HG02588 (cell line): ENCODE measurements around the gene SLC49A3.
A peak's percentile ranks its signal among the peaks of the same experiment; 100 is the strongest.

Experiments
- ATAC-seq: cut with Tn5 transposase; IDR thresholded peaks from one replicate; pipeline ENCODE4 v1.9.1; 2021; ENCODE audit warnings: mild to moderate bottlenecking, moderate library complexity; ENCODE audit not compliant: unreplicated experiment

Gene SLC49A3

GRCh38 chr4:667545-667925 lies 21.4 kb downstream of the SLC49A3 start:
- ATAC-seq, result no peak

GRCh38 chr4:666822-667544 lies 22.0 kb downstream of the SLC49A3 start:
- no peak for ATAC-seq

GRCh38 chr4:666436-666810 lies 22.5 kb downstream of the SLC49A3 start:
- no peak for ATAC-seq

GRCh38 chr4:665751-666435 lies 23.1 kb downstream of the SLC49A3 start:
- ATAC-seq, result no peak

- ATAC-seq, result no peak
These were observed 23.6 kb downstream of the SLC49A3 start for GRCh38 chr4:665381-665750.

GRCh38 chr4:664713-665231 lies 24.2 kb downstream of the SLC49A3 start:
- ATAC-seq, result no peak

- peak; percentile 53 for ATAC-seq
These were observed 25.2 kb downstream of the SLC49A3 start for GRCh38 chr4:663438-664428.

- no peak for ATAC-seq
These were observed 25.9 kb downstream of the SLC49A3 start for GRCh38 chr4:663046-663437.

GRCh38 chr4:661881-662761 lies 26.8 kb downstream of the SLC49A3 start:
- no peak for ATAC-seq

GRCh38 chr4:661231-661630 lies 27.7 kb downstream of the SLC49A3 start:
- ATAC-seq, result no peak

- no peak for ATAC-seq
These were observed 28.6 kb downstream of the SLC49A3 start for GRCh38 chr4:660401-660800.

- ATAC-seq, result no peak
These were observed 29.1 kb downstream of the SLC49A3 start for GRCh38 chr4:659851-660250.

GRCh38 chr4:658681-659667 lies 30.0 kb downstream of the SLC49A3 start:
- ATAC-seq, result no peak

- no peak for ATAC-seq
These were observed 30.9 kb downstream of the SLC49A3 start for GRCh38 chr4:657834-658667.

GRCh38 chr4:657338-657833 lies 31.6 kb downstream of the SLC49A3 start:
- ATAC-seq, result no peak

GRCh38 chr4:656436-657337 lies 32.3 kb downstream of the SLC49A3 start:
- no peak for ATAC-seq
